Measurements from ENCODE around the gene RFTN1.

The RFTN1 gene

GRCh38 chr3:16319723-16320122, 193.8 kb downstream of the RFTN1 start:
- no peak overlapping the region for H3K14ac ChIP-seq (ENCODE audit: low read length)
- H2AFZ ChIP-seq (ENCODE audit: low read length): no peak overlapping the region
- H2BK15ac ChIP-seq (ENCODE audit: low read length): no peak overlapping the region
- H3K27ac ChIP-seq (replicated peaks; ENCODE audit: low read length): no peak overlapping the region
- H2AK5ac ChIP-seq (ENCODE audit: low read depth, low read length): no peak overlapping the region
- H2BK120ac ChIP-seq (ENCODE audit: low read depth, low read length): no peak overlapping the region
- H3K36me3 ChIP-seq (replicated peaks in 1 of 2; ENCODE audit: control insufficient read depth in 2 of 2, insufficient read depth in 2 of 2, low read length in 2 of 2): peaks cover 5 to 46% of the 10 kb centered on the region in 2 donors
- no peaks in the 10 kb centered on the region for H3K27me3 ChIP-seq (ENCODE audit: control insufficient read depth in 3 of 3, insufficient read depth in 3 of 3, low read depth in 1 of 3, low read length in 3 of 3)
- no peaks in the 10 kb centered on the region for H3K9me3 ChIP-seq (replicated peaks in 1 of 2; ENCODE audit: control insufficient read depth in 2 of 2, insufficient read depth in 1 of 2, low read depth in 1 of 2, low read length in 2 of 2)
- H3K4me1 ChIP-seq (ENCODE audit: control insufficient read depth in 2 of 2, insufficient read depth in 1 of 2, low read depth in 1 of 2, low read length in 2 of 2): no peaks in the 10 kb centered on the region
- no peak overlapping the region for H2BK12ac ChIP-seq (ENCODE audit: low read length)
- H3K79me1 ChIP-seq (ENCODE audit: low read depth, low read length): no peaks in the 10 kb centered on the region
- WGBS, 2 donors (ENCODE audit: extremely low coverage in 2 of 2, insufficient read length in 2 of 2, insufficient replicate concordance in 1 of 2): no CpG with 5 or more reads among the region's 4 CpGs
- H3K4ac ChIP-seq (ENCODE audit: low read length): no peak overlapping the region
- H3K18ac ChIP-seq (ENCODE audit: low read length): no peak overlapping the region
- no peak overlapping the region for H3K9ac ChIP-seq (ENCODE audit: low read depth, low read length, poor library complexity)
- no peak overlapping the region for H4K8ac ChIP-seq (ENCODE audit: low read depth, low read length)
- no peak overlapping the region for H4K91ac ChIP-seq (ENCODE audit: low read depth, low read length, poor library complexity)
- H3K4me3 ChIP-seq (ENCODE audit: low read length in 2 of 2): no peak overlapping the region
- H3K23ac ChIP-seq (ENCODE audit: low read depth, low read length, poor library complexity): no peak overlapping the region
- no peak for DNase-seq (ENCODE audit: low spot score)
- no peak overlapping the region for H2BK5ac ChIP-seq (ENCODE audit: low read length)
- no peak overlapping the region for H3K4me2 ChIP-seq (ENCODE audit: insufficient read depth, low read length, poor library complexity, severe bottlenecking)

- Histone ChIP-seq H3K9ac (ENCODE audit: low read depth, low read length, poor library complexity) (no peak overlapping the region), H3K79me1 (ENCODE audit: low read depth, low read length) (no peaks in the 10 kb centered on the region), H3K27me3 (ENCODE audit: control insufficient read depth in 3 of 3, insufficient read depth in 3 of 3, low read depth in 1 of 3, low read length in 3 of 3) (no peaks in the 10 kb centered on the region), H4K8ac (ENCODE audit: low read depth, low read length) (no peak overlapping the region), H3K14ac (ENCODE audit: low read length) (no peak overlapping the region), H3K4me2 (ENCODE audit: insufficient read depth, low read length, poor library complexity, severe bottlenecking) (no peak overlapping the region), H2BK15ac (ENCODE audit: low read length) (no peak overlapping the region), H3K27ac (replicated peaks; ENCODE audit: low read length) (no peak overlapping the region), H3K4me3 (ENCODE audit: low read length in 2 of 2) (no peak overlapping the region), H2AFZ (ENCODE audit: low read length) (no peak overlapping the region), H3K4ac (ENCODE audit: low read length) (no peak overlapping the region), H3K36me3 (replicated peaks in 1 of 2; ENCODE audit: control insufficient read depth in 2 of 2, insufficient read depth in 2 of 2, low read length in 2 of 2) (peaks cover 5 to 49% of the 10 kb centered on the region in 2 donors), H2BK5ac (ENCODE audit: low read length) (no peak overlapping the region), H3K23ac (ENCODE audit: low read depth, low read length, poor library complexity) (no peak overlapping the region), H3K9me3 (replicated peaks in 1 of 2; ENCODE audit: control insufficient read depth in 2 of 2, insufficient read depth in 1 of 2, low read depth in 1 of 2, low read length in 2 of 2) (no peaks in the 10 kb centered on the region), H2BK12ac (ENCODE audit: low read length) (no peak overlapping the region), H2AK5ac (ENCODE audit: low read depth, low read length) (no peak overlapping the region), H4K91ac (ENCODE audit: low read depth, low read length, poor library complexity) (no peak overlapping the region), H2BK120ac (ENCODE audit: low read depth, low read length) (no peak overlapping the region), H3K4me1 (ENCODE audit: control insufficient read depth in 2 of 2, insufficient read depth in 1 of 2, low read depth in 1 of 2, low read length in 2 of 2) (no peaks in the 10 kb centered on the region), H3K18ac (ENCODE audit: low read length) (no peak overlapping the region)
- no peak for DNase-seq (ENCODE audit: low spot score)
- WGBS, 2 donors (ENCODE audit: extremely low coverage in 2 of 2, insufficient read length in 2 of 2, insufficient replicate concordance in 1 of 2): no CpG with 5 or more reads among the region's 4 CpGs
Observed at GRCh38 chr3:16319307-16319706, 194.2 kb downstream of the RFTN1 start.

GRCh38 chr3:16318176-16318575, 195.3 kb downstream of the RFTN1 start:
- Histone ChIP-seq H3K36me3 (replicated peaks in 1 of 2; ENCODE audit: control insufficient read depth in 2 of 2, insufficient read depth in 2 of 2, low read length in 2 of 2) (peaks cover 4 to 59% of the 10 kb centered on the region in 2 donors), H3K9me3 (replicated peaks in 1 of 2; ENCODE audit: control insufficient read depth in 2 of 2, insufficient read depth in 1 of 2, low read depth in 1 of 2, low read length in 2 of 2) (no peaks in the 10 kb centered on the region), H3K27ac (replicated peaks; ENCODE audit: low read length) (no peak overlapping the region), H3K79me1 (ENCODE audit: low read depth, low read length) (no peaks in the 10 kb centered on the region), H2BK12ac (ENCODE audit: low read length) (no peak overlapping the region), H3K4me1 (ENCODE audit: control insufficient read depth in 2 of 2, insufficient read depth in 1 of 2, low read depth in 1 of 2, low read length in 2 of 2) (no peaks in the 10 kb centered on the region), H2AK5ac (ENCODE audit: low read depth, low read length) (no peak overlapping the region), H3K4me3 (ENCODE audit: low read length in 2 of 2) (no peak overlapping the region), H3K4me2 (ENCODE audit: insufficient read depth, low read length, poor library complexity, severe bottlenecking) (no peak overlapping the region), H4K91ac (ENCODE audit: low read depth, low read length, poor library complexity) (no peak overlapping the region), H3K18ac (ENCODE audit: low read length) (no peak overlapping the region), H3K23ac (ENCODE audit: low read depth, low read length, poor library complexity) (no peak overlapping the region), H3K9ac (ENCODE audit: low read depth, low read length, poor library complexity) (no peak overlapping the region), H3K14ac (ENCODE audit: low read length) (no peak overlapping the region), H2BK5ac (ENCODE audit: low read length) (no peak overlapping the region), H2AFZ (ENCODE audit: low read length) (no peak overlapping the region), H3K4ac (ENCODE audit: low read length) (no peak overlapping the region), H2BK15ac (ENCODE audit: low read length) (no peak overlapping the region), H4K8ac (ENCODE audit: low read depth, low read length) (no peak overlapping the region), H3K27me3 (ENCODE audit: control insufficient read depth in 3 of 3, insufficient read depth in 3 of 3, low read depth in 1 of 3, low read length in 3 of 3) (no peaks in the 10 kb centered on the region), H2BK120ac (ENCODE audit: low read depth, low read length) (no peak overlapping the region)
- no peak for DNase-seq (ENCODE audit: low spot score)
- WGBS, 2 donors (ENCODE audit: extremely low coverage in 2 of 2, insufficient read length in 2 of 2, insufficient replicate concordance in 1 of 2): no CpG with 5 or more reads among the region's 7 CpGs

- Histone ChIP-seq H3K4me3 (ENCODE audit: low read length in 2 of 2) (no peak overlapping the region), H3K27me3 (ENCODE audit: control insufficient read depth in 3 of 3, insufficient read depth in 3 of 3, low read depth in 1 of 3, low read length in 3 of 3) (no peaks in the 10 kb centered on the region), H3K4me2 (ENCODE audit: insufficient read depth, low read length, poor library complexity, severe bottlenecking) (no peak overlapping the region), H3K27ac (replicated peaks; ENCODE audit: low read length) (no peak overlapping the region), H3K9me3 (replicated peaks in 1 of 2; ENCODE audit: control insufficient read depth in 2 of 2, insufficient read depth in 1 of 2, low read depth in 1 of 2, low read length in 2 of 2) (no peaks in the 10 kb centered on the region), H3K79me1 (ENCODE audit: low read depth, low read length) (no peaks in the 10 kb centered on the region), H2BK120ac (ENCODE audit: low read depth, low read length) (no peak overlapping the region), H3K36me3 (replicated peaks in 1 of 2; ENCODE audit: control insufficient read depth in 2 of 2, insufficient read depth in 2 of 2, low read length in 2 of 2) (peaks cover 4 to 59% of the 10 kb centered on the region in 2 donors), H2AK5ac (ENCODE audit: low read depth, low read length) (no peak overlapping the region), H3K14ac (ENCODE audit: low read length) (no peak overlapping the region), H3K9ac (ENCODE audit: low read depth, low read length, poor library complexity) (no peak overlapping the region), H2BK15ac (ENCODE audit: low read length) (no peak overlapping the region), H3K23ac (ENCODE audit: low read depth, low read length, poor library complexity) (no peak overlapping the region), H3K18ac (ENCODE audit: low read length) (no peak overlapping the region), H3K4me1 (ENCODE audit: control insufficient read depth in 2 of 2, insufficient read depth in 1 of 2, low read depth in 1 of 2, low read length in 2 of 2) (no peaks in the 10 kb centered on the region), H3K4ac (ENCODE audit: low read length) (no peak overlapping the region), H2BK5ac (ENCODE audit: low read length) (no peak overlapping the region), H4K91ac (ENCODE audit: low read depth, low read length, poor library complexity) (no peak overlapping the region), H2BK12ac (ENCODE audit: low read length) (no peak overlapping the region), H2AFZ (ENCODE audit: low read length) (no peak overlapping the region), H4K8ac (ENCODE audit: low read depth, low read length) (no peak overlapping the region)
- no CpG with 5 or more reads among the region's 6 CpGs for WGBS, 2 donors (ENCODE audit: extremely low coverage in 2 of 2, insufficient read length in 2 of 2, insufficient replicate concordance in 1 of 2)
- DNase-seq (ENCODE audit: low spot score): no peak
Observed at GRCh38 chr3:16317561-16317945, 195.9 kb downstream of the RFTN1 start.

Data from neuronal stem cell (in vitro differentiated cells).